Muscle of arm (tissue), 12 donors: Measurements from ENCODE around the gene NT5C1A. TPM values are rescaled to one million over a fixed set of nuclear protein-coding genes. Genes with fewer than 3 reads are reported as not detected.

Experiments used
- DNase-seq: peaks from one replicate; pipeline ENCODE4 v3.0.0-alpha.2; 2013
- polyA plus RNA-seq, 12 donors: library from polyadenylated mRNA; unstranded; fragments of 120-200 nt; gene quantifications; one replicate each; pipeline ENCODE4 v1.2.1, GENCODE V29; 2013; ENCODE audit not compliant: insufficient read length in 12 of 12

Gene NT5C1A
- polyA plus RNA-seq, 12 donors = 2.3 to 13.1 (median 6.3) TPM; not detected in 2

DNA sequence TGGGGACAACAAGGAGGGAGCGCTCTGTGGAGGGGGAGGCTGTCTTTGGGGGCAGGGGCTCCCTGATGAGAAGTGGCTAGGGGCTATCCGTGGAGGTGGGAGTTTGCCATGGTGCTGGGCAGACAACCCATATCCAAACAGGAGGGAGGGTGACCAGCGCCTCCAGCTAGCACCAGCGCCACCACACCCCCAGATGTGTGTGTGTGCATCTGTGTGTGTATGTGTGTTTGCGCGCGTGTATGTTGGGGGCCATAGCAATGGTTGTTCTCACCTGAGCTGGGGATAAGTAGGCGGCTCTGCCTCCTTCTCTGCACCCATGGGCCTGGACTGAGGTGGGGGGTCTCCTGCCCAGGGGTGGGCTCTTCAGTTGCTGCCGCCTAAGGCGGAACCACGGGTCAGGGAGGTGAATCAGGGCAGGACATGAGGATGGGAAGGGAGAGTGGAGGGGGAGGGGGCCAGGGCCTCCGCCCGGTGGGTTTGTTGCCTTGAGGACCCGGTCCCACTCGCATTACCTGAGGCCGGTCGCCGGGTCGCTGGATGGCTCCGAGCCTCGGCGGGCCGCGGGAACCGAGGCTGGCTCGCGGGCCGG is 19.0 kb upstream of the NT5C1A start:
- no peak for DNase-seq

DNA sequence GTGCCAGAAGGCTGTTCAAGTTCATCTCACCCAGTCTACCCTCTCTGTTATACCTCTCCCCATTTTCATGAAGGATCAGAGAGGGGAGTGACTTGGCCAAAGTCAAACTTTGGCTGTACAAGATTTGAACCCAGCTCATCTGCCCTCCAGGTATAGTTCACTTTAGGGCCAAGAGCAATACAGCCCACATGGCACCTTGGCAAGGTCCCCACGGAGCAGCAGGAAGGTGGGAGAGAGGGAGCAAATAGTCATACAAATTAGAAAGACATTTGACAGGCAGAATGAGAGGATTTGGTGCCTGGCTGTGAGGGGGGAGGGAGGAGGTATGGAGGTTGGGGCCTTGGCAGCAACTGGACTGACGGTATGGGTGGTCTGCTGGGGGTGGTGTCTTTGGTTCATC is 18.3 kb upstream of the NT5C1A start:
- DNase-seq = no peak

DNA sequence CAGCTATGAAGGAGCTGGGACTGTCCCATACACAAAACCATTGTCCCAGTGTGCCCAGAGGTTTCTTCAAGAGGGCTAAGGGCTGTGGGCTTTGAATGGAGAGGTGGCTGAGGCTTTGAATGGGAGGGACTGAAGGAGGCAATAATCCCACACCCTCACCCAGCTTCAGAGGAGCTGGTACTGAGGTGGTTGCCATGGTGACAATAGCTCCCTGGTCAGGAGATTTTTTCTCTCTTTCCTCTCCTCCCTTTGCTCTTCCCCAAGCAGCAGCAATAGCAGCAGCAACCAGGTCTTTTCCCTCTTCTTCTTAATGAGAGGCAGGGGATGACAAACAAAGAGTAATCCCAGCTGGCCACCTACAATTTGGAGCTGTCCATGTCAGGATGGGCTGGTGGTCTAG is 17.7 kb upstream of the NT5C1A start:
- DNase-seq = no peak

DNA sequence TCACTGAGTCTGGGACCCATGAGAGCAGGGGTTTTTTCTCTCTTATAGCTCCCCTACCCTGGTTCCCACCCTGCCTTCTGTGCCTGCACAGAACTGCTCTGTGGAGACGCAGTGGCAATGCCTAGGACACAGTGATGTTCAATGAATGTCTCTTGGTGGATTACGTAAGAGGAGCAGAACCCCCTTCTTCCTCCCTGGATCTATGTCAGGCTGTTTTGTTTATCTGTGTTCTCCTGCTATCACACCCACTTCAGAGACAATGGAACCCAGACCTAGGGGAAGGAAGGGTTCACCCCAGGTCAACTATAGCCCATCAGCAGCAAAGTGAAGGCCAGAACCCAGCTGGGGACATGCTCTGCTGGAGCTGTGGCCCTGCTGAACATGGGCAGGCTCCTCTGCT is 17.3 kb upstream of the NT5C1A start:
- DNase-seq = no peak

DNA sequence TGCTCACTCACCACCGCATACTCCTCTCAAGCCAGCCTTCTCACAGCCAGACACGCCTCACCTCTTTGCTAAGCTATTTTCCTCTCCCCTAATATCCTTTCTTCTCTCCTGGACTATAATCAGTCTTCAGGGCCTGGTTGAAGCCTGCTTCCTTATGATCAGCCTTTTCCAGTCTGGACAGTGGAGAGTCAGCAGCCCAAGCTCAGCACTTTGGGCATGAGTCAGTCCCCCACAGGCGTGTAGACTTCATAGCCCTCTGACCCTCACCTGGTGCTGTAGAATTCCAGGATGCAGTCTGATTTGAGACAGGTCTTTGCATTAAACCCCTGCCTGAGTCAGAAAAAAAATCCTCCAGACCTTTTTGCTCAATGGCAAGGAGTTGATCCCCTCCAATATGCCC is 16.8 kb upstream of the NT5C1A start:
- DNase-seq = no peak

DNA sequence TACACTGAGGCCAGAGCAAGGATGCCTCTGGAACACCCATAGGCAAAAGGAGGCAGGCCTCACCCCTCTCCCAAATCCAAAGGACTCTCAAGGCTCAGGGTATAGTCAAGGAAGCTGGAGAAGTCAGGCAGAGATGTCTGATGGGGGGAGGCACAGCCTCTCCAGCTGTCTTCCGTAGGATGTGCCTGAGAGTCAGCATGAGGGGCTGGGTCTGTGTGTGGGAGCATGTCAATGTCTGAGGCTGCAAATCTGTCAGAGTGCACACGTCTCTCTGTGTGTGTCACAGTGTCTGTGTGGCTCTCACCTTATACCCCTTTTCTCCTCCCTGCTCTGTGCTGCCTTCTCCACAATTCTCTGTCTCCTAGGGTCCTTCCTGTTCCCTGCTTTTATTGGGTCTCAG is 15.3 kb upstream of the NT5C1A start:
- no peak for DNase-seq

DNA sequence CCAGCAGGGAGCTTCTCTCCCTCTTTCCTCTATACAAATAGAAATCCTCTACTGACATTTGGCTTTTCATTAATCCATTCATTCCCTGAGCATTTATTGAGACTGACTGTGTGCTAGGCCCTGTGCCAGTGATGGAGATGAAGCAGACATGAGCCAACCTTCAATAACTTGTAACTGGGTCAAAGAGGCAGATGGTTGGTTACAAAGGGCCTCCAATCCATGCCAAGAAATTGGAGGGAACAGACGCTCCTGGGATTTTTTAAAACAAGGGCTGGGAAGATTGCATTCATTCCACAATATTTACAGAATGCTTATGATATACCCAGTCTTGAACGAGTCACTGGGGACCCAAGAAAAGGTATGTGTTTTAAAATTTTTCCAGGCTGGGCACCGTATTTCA is 13.2 kb upstream of the NT5C1A start:
- no peak for DNase-seq

DNA sequence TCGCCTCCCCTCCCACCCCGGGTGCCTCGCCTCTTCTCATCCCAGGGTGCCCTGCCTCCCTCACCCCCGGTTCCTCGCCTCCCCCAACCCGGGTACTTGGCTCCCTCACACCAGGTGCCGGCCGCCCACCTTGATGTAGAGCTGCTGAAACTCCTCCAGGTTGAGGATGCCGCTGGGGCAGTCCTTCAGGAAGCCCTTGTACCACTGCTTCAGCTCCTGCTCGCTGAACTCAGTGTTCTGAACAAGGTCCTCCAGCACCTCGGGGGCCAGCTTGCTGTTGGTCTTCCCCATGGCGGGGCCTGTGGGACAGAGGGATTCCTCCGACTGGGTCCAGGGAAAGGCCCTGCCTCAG is 12.4 kb upstream of the NT5C1A start:
- DNase-seq = no peak

DNA sequence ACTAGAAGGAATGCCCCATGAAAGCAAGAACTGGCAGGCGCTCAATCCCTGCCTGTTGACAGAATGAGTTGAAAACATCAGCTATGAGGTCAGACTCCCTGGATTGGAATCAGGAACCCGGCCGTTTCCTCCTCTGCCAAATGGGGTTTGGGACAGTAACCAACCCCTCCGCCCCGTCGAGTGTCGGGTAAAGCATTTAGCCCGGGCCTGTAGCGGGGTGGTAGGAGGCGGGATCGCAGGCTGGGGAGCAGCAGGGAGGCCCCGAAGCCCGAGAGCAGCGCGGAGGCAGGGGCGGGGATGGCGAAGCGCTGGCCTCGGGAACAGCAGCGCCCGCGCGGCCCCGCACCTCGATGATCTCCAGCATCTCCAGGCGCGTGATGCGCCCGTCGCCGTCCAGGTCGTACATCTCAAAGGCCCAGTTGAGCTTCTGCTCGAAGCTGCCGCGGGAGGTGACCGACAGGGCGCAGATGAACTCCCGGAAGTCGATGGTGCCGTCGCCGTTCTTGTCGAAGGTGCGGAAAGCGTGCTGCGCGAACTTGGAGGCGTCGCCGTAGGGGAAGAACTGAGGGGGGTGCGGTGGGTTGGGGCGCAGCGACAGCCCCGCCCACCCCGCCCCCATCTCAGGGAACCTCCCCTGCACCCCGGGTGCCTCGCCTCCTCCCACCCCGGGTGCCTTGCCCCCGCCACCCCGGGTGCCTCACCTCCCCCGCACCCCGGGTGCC is 11.8 kb upstream of the NT5C1A start:
- DNase-seq = no peak

DNA sequence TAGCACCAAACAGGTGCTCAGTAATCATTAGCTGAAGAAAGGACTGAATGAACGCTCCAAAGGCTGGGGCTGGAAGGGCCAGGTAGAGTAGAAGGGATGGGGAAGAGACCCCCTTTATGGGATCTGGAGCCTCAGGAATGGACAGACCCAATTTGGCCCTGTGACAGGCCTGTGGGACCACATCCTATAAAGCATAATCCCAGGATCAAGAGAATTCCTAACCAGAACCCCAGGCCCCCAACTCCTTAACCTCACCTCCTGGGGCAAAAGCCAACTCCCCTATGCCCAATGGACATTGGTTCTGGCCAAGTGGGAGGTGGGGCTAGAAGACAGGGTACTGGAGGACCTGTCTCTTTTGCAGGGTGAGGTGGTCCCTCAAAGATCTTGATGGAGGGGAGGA is 10.1 kb upstream of the NT5C1A start:
- DNase-seq = no peak

DNA sequence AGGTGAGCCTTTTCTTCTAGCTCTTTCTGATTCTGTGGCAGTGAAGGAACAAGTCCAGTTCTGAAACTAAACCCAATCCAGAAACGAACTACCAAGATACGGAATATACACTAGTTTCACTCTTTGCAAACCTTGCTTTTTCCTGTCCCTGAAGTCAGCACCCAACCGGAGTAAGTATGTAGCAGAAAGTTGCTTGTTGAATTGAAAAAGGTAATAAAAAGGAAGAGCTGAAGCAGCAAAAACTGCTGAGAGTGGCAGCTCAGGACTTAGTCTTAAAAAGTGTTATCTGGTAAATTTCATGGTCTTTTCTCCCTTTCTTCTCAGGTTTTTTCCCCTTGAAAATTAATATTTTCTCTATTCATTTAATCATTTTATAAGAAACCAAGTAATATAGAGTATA is 9.4 kb upstream of the NT5C1A start:
- DNase-seq = no peak

DNA sequence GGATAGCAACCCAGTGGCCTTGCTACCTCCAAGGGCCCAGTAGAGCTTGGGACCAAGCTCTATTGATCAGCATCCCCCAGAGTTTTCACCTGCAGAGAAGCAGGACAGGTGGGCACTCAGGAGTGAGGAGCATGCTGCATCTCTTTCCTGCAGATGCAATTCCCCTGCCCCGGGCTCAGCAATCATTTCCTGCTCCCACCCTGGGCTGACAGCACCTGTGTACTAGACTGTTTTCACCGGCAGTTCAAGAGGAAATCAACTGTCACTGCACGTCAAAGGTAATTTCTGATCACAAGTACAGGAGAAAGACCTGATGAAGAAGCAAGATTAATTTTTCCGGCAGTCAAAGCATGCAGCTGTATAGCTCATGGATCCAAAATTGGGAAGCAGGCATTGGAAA is 8.8 kb upstream of the NT5C1A start:
- DNase-seq = no peak

DNA sequence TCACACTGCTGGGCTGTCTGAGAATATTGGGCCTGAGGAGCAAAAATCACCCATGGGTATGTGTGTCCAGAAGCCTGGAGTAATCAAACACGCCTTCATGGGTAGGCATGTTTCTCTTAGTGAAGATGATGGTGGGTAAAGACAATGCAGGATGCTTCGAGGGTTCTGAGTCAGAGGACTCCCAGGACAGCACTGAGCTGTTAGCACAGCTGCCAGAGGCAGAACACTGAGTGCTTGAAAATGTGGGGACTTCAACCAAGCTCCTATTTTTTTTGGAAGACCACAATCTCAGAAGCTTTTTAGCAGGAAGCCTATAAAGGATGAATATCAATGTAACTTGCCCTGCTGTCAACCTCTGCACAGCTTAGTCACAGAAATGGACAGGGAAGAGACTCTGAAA is 7.9 kb upstream of the NT5C1A start:
- DNase-seq = no peak

DNA sequence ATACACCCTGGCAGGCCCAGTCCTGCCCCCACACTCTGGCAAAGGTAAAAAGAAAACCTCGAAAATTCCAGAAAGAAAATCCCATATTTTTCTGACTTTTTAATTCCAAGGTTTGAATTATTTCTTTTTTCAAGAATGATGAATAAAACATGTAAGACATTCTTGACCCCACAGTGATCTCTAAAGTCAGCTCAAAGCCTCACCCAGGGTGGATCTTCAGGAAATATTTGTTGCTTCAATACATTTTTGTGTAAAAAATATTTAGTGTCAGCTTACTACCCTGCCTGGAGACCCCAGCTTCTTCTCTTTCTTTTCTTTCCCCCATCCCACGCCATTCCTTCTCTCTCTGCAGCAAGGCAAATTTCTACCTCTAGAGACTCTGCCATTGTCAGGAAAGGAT is 7.0 kb upstream of the NT5C1A start:
- no peak for DNase-seq

DNA sequence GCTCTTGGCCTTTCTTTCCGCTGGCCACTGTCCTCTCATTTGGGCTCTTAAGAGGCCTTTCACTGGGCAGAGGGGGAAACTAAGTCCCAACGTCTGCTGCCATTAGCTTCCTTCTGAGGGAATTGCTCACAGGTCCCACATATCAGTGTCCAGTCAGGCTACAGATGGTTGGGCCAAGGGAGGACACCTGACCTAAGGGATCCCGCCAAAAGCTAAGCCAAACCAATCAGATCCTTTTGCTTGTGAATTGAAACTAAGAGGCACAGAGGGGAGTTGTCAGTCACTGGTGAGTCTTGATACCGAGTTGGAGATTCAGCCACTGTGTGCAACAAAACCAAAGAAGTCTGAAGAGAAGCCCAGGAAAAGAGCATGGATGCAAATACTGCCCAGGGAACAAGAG is 5.7 kb upstream of the NT5C1A start:
- no peak for DNase-seq

DNA sequence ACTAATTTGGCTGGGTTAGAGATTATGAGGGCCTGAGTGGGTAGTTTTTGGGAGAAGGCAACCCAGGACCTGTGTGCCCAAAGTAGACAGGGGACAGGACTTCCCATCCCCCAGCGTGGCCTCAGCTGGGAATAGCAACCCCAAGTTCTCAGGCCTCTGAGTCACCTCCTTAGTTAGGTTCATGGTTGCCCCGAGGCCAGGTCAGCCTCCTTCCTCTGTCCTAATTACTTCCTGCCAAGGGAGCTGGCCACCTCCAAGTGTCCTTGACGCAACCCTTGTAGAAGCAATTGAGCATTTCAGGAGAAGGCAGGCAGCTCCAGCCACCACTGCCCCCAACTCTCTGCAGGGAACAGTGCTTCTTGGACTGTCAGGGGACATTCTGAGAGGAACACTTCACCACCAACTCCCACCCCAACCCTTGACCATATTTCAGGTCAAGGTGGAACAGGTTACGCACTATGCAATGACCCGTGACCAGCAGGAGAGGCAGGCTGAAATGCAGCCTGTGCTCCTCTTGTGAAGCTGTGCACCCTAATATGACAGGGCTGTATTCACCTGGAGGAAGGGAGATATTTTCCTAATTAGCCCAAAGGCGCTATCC is 5.1 kb upstream of the NT5C1A start:
- DNase-seq = no peak

DNA sequence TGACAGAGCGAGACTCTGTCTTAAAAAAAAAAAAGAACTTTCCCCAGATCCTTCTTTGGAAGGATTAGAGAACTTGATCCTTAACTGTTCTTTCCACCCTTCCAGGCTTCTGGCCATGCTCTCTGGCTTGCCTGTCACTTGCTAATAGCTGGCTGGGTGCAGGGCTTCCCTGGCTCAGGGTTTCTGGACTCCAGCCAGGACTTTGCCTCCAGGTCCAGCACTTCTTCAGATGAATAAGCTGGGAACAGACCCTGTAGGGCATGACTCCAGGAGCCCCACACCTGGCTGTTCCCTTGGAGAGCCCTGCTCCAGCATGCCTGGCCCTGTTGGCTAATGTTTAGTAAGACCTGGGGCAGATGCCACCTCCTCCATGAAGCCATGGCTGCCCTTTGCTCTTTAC is 3.3 kb upstream of the NT5C1A start:
- no peak for DNase-seq

DNA sequence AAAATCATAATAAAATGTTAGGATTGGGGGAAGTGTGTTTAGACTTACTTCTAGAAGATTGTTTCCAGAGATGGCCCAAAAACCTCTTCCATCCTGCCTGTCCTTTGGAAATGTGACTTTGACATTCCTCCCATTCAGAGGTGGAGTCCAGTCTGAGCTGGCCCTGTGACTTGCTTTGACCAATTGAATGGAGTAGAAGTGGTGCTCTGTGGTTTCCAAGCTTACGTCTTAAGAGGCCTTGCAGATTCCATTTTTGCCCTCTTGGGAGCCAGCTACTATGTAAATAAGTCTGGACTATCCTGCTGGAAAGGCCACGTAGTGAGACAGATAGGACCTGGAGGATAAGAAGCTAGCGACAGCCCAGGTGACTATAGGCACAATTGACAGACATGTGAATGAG is 1.3 kb upstream of the NT5C1A start:
- DNase-seq = no peak

DNA sequence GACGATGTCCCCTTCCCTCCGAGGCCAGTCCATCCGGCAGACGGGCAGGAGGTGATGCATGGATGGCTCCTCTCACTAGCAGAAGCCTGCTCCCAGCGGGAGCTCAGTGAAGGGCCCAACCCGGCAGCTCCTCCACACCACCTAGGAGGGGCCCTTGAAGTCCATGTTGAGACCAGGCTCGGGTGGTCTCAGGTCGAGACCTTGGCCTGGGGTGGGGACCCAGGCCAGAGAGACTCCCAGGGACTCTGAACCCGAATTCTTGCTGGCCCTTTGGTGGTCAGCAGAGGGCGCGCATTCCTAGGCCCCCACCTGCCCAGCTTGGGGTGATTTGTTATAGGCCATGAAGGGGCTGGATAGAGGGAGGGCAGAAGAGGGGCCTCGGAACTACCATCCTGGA is 642 bp upstream of the NT5C1A start:
- no peak for DNase-seq

DNA sequence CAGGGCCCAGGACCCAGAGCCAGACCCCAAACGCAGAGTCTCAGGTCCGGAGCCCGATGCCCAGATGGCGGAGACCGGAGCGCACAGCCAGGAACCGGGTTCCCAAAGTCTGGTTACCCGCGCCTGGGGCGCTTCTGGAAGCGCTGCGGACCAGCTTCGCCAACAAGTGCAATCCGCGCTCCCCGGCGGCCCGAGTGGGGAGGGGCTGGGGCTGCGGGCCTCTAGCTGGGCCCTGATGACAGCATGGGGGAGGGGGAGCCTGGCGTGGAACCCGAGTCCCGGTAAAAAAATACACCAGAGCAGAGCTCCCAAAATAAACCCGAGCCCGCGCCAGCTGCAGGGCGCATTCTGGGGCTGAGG is 494 bp downstream of the NT5C1A start:
- no peak for DNase-seq

DNA sequence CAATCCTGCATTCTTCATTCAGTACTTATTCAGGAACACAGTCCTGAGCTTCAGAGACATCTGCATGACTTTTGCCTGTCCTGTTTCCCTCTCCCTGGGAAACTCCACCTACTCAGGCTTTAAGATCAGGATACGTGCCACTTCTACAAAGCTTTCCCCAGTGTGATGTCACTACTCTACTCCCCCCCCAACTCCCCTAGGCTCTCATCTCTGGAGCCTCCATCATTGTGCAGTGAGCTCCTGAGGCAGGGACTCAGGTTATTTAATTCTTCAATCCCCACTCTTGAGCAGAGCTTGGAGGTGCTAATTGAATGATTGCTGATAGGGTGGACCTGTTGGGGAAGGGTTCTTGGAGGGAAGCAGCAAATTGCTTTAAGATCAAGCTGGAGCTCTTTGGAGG is 1.2 kb downstream of the NT5C1A start:
- no peak for DNase-seq

DNA sequence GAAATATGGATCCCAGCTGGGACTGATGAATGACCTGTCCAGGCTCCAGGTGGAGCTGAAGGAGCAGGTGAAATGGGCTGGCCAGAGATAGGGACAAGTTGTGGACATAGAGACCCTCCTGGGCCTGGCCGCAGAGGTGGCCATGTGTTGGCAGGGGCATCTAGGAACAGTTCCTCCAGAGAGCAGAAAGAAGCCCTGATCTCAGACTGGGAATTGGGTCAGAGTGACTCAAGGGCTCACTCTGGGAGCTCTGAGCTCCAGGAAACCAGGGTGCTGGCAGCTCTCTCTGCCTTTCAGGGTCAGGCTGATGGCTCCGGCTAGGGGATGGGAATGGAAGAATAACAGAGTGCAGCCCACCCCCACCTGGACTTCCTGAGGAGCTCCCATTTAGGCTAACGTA is 3.0 kb downstream of the NT5C1A start:
- no peak for DNase-seq

DNA sequence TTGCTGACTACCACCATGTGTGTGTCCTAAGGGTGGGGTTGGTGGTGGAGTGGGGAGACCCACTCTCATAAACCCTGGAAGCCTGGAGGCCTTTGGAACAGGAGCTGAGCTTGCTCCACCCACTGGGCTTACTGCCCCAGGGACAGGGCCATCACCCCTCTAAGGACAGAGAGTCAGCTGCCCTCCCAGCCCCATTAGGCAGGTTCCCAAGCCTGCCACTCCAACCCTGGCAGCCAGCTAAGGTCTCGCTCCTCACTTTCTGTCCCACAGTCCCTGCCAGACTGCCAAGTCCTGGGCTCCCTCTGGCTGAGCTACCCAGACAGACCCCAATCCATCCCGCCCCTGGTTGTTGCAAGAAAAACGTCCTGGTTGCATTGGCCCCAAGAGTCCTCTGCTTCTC is 3.8 kb downstream of the NT5C1A start:
- no peak for DNase-seq

DNA sequence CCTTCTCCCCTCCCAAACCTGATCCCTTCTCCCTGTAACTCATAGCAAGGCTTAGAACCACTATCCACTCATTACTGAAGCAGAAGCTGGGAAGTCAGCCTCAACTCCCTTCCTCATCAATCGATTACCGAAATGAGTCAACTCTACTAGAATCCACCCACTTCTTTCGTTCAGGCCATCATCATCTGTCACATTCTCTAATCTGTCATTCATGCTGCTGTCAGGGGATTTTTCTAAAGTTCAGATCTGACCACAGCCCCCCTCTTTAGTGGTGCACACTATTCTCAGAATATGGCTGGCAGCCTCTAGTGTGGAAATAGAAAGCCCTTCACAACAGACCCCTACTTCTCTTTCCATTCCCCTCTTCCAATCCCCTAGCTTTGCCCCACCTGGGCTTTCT is 5.1 kb downstream of the NT5C1A start:
- no peak for DNase-seq
